GM19025 (cell line): ENCODE measurements around the gene VWA2.
A peak's percentile ranks its signal among the peaks of the same experiment; 100 is the strongest.

ENCODE experiments used
- ATAC-seq: cut with Tn5 transposase; IDR thresholded peaks from one replicate; pipeline ENCODE4 v1.9.1; 2021; ENCODE audit warnings: mild to moderate bottlenecking, low read depth, moderate library complexity; ENCODE audit not compliant: unreplicated experiment

Gene VWA2, protein sequence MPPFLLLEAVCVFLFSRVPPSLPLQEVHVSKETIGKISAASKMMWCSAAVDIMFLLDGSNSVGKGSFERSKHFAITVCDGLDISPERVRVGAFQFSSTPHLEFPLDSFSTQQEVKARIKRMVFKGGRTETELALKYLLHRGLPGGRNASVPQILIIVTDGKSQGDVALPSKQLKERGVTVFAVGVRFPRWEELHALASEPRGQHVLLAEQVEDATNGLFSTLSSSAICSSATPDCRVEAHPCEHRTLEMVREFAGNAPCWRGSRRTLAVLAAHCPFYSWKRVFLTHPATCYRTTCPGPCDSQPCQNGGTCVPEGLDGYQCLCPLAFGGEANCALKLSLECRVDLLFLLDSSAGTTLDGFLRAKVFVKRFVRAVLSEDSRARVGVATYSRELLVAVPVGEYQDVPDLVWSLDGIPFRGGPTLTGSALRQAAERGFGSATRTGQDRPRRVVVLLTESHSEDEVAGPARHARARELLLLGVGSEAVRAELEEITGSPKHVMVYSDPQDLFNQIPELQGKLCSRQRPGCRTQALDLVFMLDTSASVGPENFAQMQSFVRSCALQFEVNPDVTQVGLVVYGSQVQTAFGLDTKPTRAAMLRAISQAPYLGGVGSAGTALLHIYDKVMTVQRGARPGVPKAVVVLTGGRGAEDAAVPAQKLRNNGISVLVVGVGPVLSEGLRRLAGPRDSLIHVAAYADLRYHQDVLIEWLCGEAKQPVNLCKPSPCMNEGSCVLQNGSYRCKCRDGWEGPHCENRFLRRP

GRCh38 chr10:114239117-114239993 is at the start of gene VWA2:
TSS of gene VWA2 (plus strand) at chr10:114239254. CDS start at chr10:114248714, 9,460 bp downstream.
- ATAC-seq: no peak

DNA sequence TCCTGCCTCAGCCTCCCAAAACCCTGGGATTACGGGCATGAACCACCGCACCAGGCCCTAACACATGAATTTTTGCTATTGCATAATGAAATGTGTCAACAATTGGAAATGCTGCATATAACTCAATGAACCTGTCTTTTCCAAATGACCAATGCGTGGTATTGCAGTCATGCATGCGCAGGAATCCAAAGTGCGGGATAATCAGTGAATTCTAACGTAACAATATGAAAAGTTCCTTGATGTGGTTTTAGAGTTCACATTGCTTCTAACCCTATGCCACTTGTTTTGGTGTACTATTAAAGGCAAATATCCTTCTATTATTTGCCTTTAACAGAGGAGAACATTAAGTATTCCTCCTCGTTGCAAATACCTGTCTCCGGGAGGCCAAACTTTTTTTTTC is 49.4 kb upstream of the VWA2 start:
- no peak for ATAC-seq

GRCh38 chr10:114195079-114195478 is 44.0 kb upstream of the VWA2 start:
- peak; percentile 87 for ATAC-seq

GRCh38 chr10:114199239-114199638 is 39.8 kb upstream of the VWA2 start:
- no peak for ATAC-seq

DNA sequence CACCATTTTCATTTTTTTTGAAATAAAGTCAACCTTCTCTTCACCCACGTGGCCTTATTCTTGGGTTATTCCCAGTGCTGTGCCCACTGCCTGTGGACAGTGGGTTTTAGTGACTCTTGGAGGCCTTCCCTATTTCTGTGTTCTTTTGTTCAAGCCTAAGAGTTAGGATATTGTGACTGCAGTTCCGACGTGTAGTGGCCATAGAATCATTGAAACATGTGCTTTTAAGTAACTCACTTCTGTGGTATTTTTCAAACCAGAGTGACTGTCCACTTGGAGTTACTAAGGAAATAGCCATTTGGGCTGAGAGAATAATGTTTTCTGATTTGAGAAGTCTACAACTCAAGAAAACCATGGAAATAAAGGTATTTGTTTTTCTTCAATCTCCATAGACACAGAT is 36.2 kb upstream of the VWA2 start:
- ATAC-seq: no peak

- ATAC-seq: no peak
Observed at GRCh38 chr10:114206902-114207301, 32.2 kb upstream of the VWA2 start.

DNA sequence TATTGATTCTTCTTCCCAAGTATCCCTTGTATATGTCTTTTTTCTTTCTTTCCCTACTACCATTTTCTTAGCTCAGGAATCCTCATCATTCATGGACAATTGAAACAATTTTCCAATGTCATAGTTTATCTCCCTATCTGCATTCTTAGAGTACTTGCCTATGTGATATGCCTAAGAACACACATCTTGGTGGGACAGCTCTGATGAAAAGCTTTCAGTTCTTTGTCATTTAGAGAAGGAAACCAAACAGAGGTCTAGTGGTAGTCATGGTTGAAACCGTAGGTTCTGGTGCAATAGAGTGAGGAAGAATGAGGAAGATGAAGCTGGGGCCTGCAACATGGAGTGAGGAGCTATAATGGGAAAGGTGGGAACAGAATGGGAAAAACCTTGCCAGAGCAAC is 31.7 kb upstream of the VWA2 start:
- ATAC-seq: no peak

GRCh38 chr10:114208351-114208750 is 30.7 kb upstream of the VWA2 start:
- no peak for ATAC-seq

GRCh38 chr10:114212153-114212552 is 26.9 kb upstream of the VWA2 start:
- no peak for ATAC-seq

DNA sequence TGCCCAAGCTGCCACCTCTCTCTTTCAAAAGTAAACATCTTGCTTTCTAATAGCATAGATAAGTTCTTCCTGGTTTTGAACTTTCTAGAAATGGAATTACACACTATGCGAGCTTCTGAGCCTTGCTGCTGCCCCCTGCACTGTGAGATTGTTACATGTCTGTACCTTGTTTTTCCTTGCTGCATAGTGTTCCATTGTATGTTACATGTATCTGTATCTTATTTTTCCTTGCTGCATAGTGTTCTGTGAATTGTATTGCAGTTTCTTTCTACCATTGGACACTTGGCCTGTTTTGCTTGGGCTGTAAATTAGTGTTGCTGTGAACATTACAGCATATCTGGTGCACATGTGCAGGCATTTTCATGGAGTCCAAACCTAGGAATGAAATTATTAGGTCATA is 24.0 kb upstream of the VWA2 start:
- ATAC-seq: no peak

DNA sequence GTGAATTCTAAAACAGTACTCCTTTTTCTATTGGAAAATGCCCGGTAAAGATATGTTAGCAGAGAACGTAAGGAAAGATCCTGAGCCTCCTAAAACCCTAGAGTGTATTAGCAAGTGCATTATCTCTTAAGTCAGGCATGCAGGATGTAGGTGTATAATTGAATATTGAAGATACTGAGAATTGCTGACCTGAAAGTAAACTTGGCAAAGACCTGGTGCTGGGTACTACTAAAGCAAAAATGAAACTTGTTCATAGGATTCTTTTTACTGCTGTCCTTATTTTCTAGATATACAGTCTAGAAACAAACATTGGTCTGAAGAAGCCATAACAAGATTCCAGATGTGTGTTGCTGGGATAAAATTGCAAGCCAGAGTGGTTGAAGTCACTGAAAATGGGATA is 18.8 kb upstream of the VWA2 start:
- ATAC-seq: no peak

- ATAC-seq: no peak
Observed at GRCh38 chr10:114221235-114221634, 17.8 kb upstream of the VWA2 start.

DNA sequence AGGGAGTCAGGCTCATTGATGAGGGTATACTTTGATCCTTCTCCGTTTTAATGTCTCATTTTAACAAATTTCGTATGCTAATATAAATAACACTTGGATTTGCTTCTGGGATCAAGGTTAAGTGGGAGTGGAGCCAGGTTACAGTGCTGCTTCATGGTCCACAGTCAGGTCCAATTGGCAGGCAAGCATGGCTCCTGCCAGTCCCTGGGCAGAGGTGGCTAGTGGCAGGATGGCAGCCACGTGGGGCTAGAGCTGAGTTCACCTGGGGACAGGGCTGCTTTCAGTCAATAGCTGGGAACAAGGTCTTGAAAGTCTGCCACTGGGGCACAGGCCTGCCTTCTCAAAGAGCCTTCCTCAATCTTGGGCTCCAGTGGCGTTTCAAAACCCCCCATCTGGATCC is 16.0 kb upstream of the VWA2 start:
- ATAC-seq: no peak

GRCh38 chr10:114228156-114228555 is 10.9 kb upstream of the VWA2 start:
- ATAC-seq: no peak

DNA sequence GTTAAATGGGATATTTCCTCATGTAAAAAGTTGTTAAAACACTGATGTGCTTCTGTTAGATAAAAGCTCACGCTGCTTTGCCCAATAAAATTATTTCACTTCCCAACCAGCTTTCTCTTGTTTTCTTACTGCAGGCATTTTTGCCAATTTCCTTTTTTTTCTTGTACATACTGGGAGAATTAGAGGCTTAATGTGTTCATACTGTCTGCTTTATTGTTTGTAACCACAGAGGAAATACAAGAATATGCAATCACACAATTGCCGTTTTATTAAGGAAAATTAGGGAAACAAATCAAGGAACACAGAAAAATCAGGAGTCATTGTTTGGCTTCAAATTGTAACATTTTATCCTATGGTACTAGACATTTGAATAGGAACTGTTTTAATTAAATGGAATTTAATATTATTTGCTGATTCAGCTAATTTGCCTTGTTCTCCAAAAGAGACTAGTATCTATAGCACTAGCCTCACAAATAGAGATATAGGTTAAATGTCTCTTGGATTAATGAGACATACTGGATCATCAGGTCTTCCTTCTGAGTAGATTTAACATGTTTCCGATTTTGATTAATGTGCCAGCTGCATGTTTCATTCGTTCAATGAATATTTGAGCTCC is 6.4 kb upstream of the VWA2 start:
- no peak for ATAC-seq

DNA sequence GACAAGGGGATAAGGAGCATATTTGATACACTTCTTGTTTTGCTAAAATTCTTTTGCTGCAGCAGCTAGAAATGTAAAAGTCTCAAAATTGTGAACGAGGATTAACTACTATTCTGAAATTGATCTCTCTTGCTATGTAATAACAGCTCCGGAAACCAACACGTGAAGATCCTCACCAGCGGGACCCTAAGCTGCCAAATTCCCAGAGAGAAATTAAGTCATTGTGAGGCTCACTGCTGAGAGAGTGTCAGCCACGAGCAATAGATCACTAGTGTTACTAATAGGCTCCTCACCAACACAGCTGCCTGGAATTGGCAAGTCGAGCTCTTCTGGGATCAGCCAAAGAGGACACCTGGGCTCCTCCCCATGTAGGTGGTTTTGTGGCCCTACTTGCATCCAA is 5.6 kb upstream of the VWA2 start:
- no peak for ATAC-seq

GRCh38 chr10:114234132-114234531 is 4.9 kb upstream of the VWA2 start:
- ATAC-seq: no peak

DNA sequence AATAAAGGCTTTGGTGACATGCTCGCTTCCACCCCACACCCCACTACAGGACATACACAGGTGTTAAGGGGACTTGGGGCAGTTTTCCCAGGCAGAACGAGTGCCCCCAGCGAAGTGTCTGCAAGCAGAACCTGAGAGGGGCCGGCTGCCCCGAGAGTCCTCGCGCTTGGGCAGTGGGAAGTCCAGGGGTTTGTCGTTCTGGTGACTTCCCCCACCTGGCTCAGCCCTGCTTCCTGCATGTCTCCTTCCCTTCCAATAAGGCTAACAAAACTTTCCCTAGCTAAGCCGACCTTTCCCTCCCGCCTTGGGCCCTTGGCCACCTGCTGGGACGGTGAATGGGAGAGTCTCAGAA is 916 bp downstream of the VWA2 start:
- no peak for ATAC-seq

- no peak for ATAC-seq
Observed at GRCh38 chr10:114242235-114242634, 3.2 kb downstream of the VWA2 start.

DNA sequence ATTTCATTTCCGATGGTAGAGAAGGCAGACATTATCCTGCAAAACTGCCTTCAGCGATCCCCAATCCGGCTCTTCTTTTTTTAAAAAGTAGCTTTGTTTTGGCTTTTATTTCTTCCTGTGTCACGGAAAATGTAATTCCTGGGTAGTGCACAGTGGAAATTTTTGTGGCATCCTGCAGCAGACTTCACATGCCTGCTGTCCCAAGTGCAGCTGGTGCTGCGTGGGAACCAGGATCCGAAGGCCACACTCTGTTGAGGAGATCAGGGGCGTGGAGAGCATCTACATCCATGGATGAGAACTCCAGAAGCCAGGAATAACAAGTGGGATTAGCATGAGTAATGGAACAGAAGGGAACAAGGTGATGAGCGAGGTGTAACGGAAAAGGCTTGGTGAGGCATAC is 4.6 kb downstream of the VWA2 start:
- ATAC-seq: no peak

GRCh38 chr10:114244126-114244525 is 5.1 kb downstream of the VWA2 start:
- no peak for ATAC-seq
